Esophagus (tissue), 2 donors: ENCODE data around the gene ITSN2. TPM values are rescaled to one million over a fixed set of nuclear protein-coding genes. Genes with fewer than 3 reads are reported as not detected.

Experiments used
- H3K27ac ChIP-seq, 2 donors: one replicate each; pipeline ENCODE4 v1.5.1; 2013; ENCODE audit warnings: low read depth in 2 of 2, mild to moderate bottlenecking in 2 of 2, inconsistent platforms in 1 of 2, low read length in 1 of 2, moderate library complexity in 1 of 2
- H3K27me3 ChIP-seq, 2 donors: one replicate each; pipeline ENCODE4 v1.6.1; 2013; ENCODE audit warnings: low read length in 2 of 2, control low read depth in 1 of 2, mild to moderate bottlenecking in 1 of 2; ENCODE audit not compliant: insufficient read depth in 2 of 2, control insufficient read depth in 1 of 2
- H3K36me3 ChIP-seq, 2 donors: one replicate each; pipeline ENCODE4 v1.6.1; 2013; ENCODE audit warnings: low read length in 1 of 2; ENCODE audit not compliant: control insufficient read depth in 2 of 2, insufficient read depth in 2 of 2
- H3K4me1 ChIP-seq, 2 donors: one replicate each; pipeline ENCODE4 v1.6.1; 2013; ENCODE audit warnings: low read length in 1 of 2; ENCODE audit not compliant: control insufficient read depth in 2 of 2, insufficient read depth in 2 of 2
- H3K4me3 ChIP-seq, 2 donors: one replicate each; pipeline ENCODE4 v1.5.1; 2013; ENCODE audit warnings: low read length in 2 of 2, mild to moderate bottlenecking in 2 of 2, low read depth in 1 of 2, moderate library complexity in 1 of 2
- H3K9me3 ChIP-seq, 2 donors: one replicate each; pipeline ENCODE4 v1.6.1; 2013; ENCODE audit warnings: mild to moderate bottlenecking in 2 of 2, low read depth in 1 of 2, low read length in 1 of 2, moderate library complexity in 1 of 2; ENCODE audit not compliant: control insufficient read depth in 2 of 2, insufficient read depth in 1 of 2
- WGBS, 2 donors: extraction: QIAGEN DNeasy Blood & Tissue Kit; methylation state at CpG; one replicate each; pipeline ENCODE4 v1.1.7; 2013; 5-methylcytosine and 5-hydroxymethylcytosine counted together
- polyA plus RNA-seq, 2 donors: library from polyadenylated mRNA; stranded (reverse); fragments of 200-250 nt; gene quantifications; one replicate each; pipeline ENCODE4 v1.2.3, GENCODE V29; 2013
- donor health status: healthy with polysubstance abuse.
- donor health status: Bipolar disorder and iron deficiency.

ITSN2 gene
- polyA plus RNA-seq, 2 donors: 33.2 to 61.0 TPM

- Histone ChIP-seq H3K4me1 (no peaks in the 10 kb centered on the region), H3K27me3 (no peaks in the 10 kb centered on the region), H3K27ac (no peak overlapping the region), H3K9me3 (no peaks in the 10 kb centered on the region), H3K4me3 (no peak overlapping the region), H3K36me3 (no peaks in the 10 kb centered on the region)
- WGBS, 2 donors: 84 to 91% methylated on average over 2 of the region's 2 CpGs
Measured at GRCh38 chr2:24285484-24286152, 74.7 kb downstream of the ITSN2 start.

GRCh38 chr2:24280645-24281044 is 79.7 kb downstream of the ITSN2 start:
- H3K36me3 ChIP-seq: no peaks in the 10 kb centered on the region
- H3K4me1 ChIP-seq: no peaks in the 10 kb centered on the region
- WGBS, 2 donors: 96 to 97% methylated on average over 2 of the region's 2 CpGs
- no peaks in the 10 kb centered on the region for H3K27me3 ChIP-seq
- H3K27ac ChIP-seq: no peak overlapping the region
- no peaks in the 10 kb centered on the region for H3K9me3 ChIP-seq
- no peak overlapping the region for H3K4me3 ChIP-seq

- Histone ChIP-seq H3K9me3 (no peaks in the 10 kb centered on the region), H3K4me1 (no peaks in the 10 kb centered on the region), H3K27me3 (no peaks in the 10 kb centered on the region), H3K27ac (no peak overlapping the region), H3K36me3 (no peaks in the 10 kb centered on the region), H3K4me3 (no peak overlapping the region)
- 85 to 91% methylated on average over 4 of the region's 4 CpGs for WGBS, 2 donors
Measured at GRCh38 chr2:24280161-24280560, 80.2 kb downstream of the ITSN2 start.

GRCh38 chr2:24276349-24276899 is 83.9 kb downstream of the ITSN2 start:
- Histone ChIP-seq H3K36me3 (peaks cover 0 to 6% of the 10 kb centered on the region in 2 donors), H3K4me3 (no peak overlapping the region), H3K27ac (peak overlapping the region in 1 of 2 donors; percentile 9), H3K4me1 (no peaks in the 10 kb centered on the region), H3K27me3 (no peaks in the 10 kb centered on the region), H3K9me3 (no peaks in the 10 kb centered on the region)
- WGBS, 2 donors: 34 to 48% methylated on average over 4 of the region's 4 CpGs

GRCh38 chr2:24274809-24275208 is 85.5 kb downstream of the ITSN2 start:
- H3K36me3 ChIP-seq: peaks cover 2 to 6% of the 10 kb centered on the region in 2 donors
- no peak overlapping the region for H3K27ac ChIP-seq

GRCh38 chr2:24273598-24273997 is 86.7 kb downstream of the ITSN2 start:
- H3K27me3 ChIP-seq: no peaks in the 10 kb centered on the region
- no peaks in the 10 kb centered on the region for H3K9me3 ChIP-seq
- H3K4me3 ChIP-seq: no peak overlapping the region
- H3K27ac ChIP-seq: no peak overlapping the region
- H3K4me1 ChIP-seq: no peaks in the 10 kb centered on the region
- peaks cover 2 to 6% of the 10 kb centered on the region in 2 donors for H3K36me3 ChIP-seq
- WGBS, 2 donors: 89 to 91% methylated on average over 2 of the region's 2 CpGs

More at GRCh38 chr2:24274809-24275208, 85.5 kb downstream of the ITSN2 start:
- Histone ChIP-seq H3K27me3 (no peaks in the 10 kb centered on the region), H3K4me3 (no peak overlapping the region), H3K9me3 (no peaks in the 10 kb centered on the region), H3K4me1 (no peaks in the 10 kb centered on the region)

GRCh38 chr2:24272907-24273306 is 87.4 kb downstream of the ITSN2 start:
- Histone ChIP-seq H3K27me3 (no peaks in the 10 kb centered on the region), H3K27ac (no peak overlapping the region), H3K4me3 (no peak overlapping the region), H3K4me1 (no peaks in the 10 kb centered on the region), H3K36me3 (peaks cover 2 to 8% of the 10 kb centered on the region in 2 donors), H3K9me3 (no peaks in the 10 kb centered on the region)
- WGBS, 2 donors: 92% methylated on average over 2 of the region's 2 CpGs

GRCh38 chr2:24272161-24272802 is 88.1 kb downstream of the ITSN2 start:
- 92 to 99% methylated on average over 2 of the region's 2 CpGs for WGBS, 2 donors
- Histone ChIP-seq H3K4me3 (no peak overlapping the region), H3K9me3 (no peaks in the 10 kb centered on the region), H3K36me3 (peaks cover 2 to 8% of the 10 kb centered on the region in 2 donors), H3K27ac (no peak overlapping the region), H3K27me3 (no peaks in the 10 kb centered on the region), H3K4me1 (no peaks in the 10 kb centered on the region)

- WGBS, 2 donors: 97 to 99% methylated on average over 3 of the region's 3 CpGs
- Histone ChIP-seq H3K4me1 (no peaks in the 10 kb centered on the region), H3K36me3 (peaks cover 2 to 7% of the 10 kb centered on the region in 2 donors)
Measured at GRCh38 chr2:24269265-24269664, 91.1 kb downstream of the ITSN2 start.

More at GRCh38 chr2:24269265-24269664, 91.1 kb downstream of the ITSN2 start:
- Histone ChIP-seq H3K9me3 (no peaks in the 10 kb centered on the region), H3K4me3 (no peak overlapping the region), H3K27me3 (no peaks in the 10 kb centered on the region), H3K27ac (no peak overlapping the region)
